A673 (cell line): ENCODE results near the gene TSPAN2. TPM values are rescaled to one million over a fixed set of nuclear protein-coding genes. Genes with fewer than 3 reads are reported as not detected.
A peak's percentile ranks its signal among the peaks of the same experiment; 100 is the strongest.

Source experiments
- BruUV-seq: library from RNA; stranded (reverse); fragments of 400-500 nt; replicated peaks from 2 replicates; lab custom pipeline; 2021; lab: Mats Ljungman, UMichigan
- CTCF ChIA-PET: fragments of 300-600 bp; sonication (Branson Sonifier 250); formaldehyde crosslinking; loops from one replicate; lab custom pipeline; 2022; ENCODE audit warnings: antibody characterized with exemption; lab: Charles Lee
- POLR2A ChIA-PET: fragments of 300-600 bp; sonication (Branson Sonifier 250); formaldehyde crosslinking; loops from one replicate; lab custom pipeline; 2022; ENCODE audit warnings: antibody characterized with exemption; ENCODE audit not compliant: low non-redundant PET; lab: Charles Lee
- DNase-seq: peaks from one replicate; pipeline ENCODE4 v3.0.0-alpha.2; 2015; ENCODE audit warnings: low spot score
- H3K27ac ChIP-seq: fragments of 200-600 bp; sonication (generic); 2 replicates; pipeline ENCODE4 v1.5.1; 2016; ENCODE audit warnings: mixed run types, low read depth, mild to moderate bottlenecking, mixed read lengths, antibody characterized with exemption, low read length; ENCODE audit not compliant: poor library complexity, severe bottlenecking
- H3K27me3 ChIP-seq: fragments of 200-600 bp; sonication (generic); replicated peaks from 2 replicates; pipeline ENCODE4 v1.6.1; 2017; ENCODE audit warnings: mixed run types, low read depth, mild to moderate bottlenecking, mixed read lengths, antibody characterized with exemption, low read length; ENCODE audit not compliant: insufficient read depth, poor library complexity
- H3K36me3 ChIP-seq: fragments of 200-600 bp; sonication (generic); 2 replicates; pipeline ENCODE4 v1.6.1; 2016; ENCODE audit warnings: mixed run types, mild to moderate bottlenecking, mixed read lengths, antibody characterized with exemption, low read length; ENCODE audit not compliant: insufficient read depth, poor library complexity, severe bottlenecking
- H3K4me1 ChIP-seq: fragments of 200-600 bp; sonication (generic); 2 replicates; pipeline ENCODE4 v1.6.1; 2017; ENCODE audit warnings: mixed run types, mild to moderate bottlenecking, mixed read lengths, antibody characterized with exemption, low read length; ENCODE audit not compliant: insufficient read depth, poor library complexity, severe bottlenecking
- H3K4me3 ChIP-seq: fragments of 200-600 bp; sonication (generic); 2 replicates; pipeline ENCODE4 v1.5.1; 2016; ENCODE audit warnings: low read depth, mixed run types, mild to moderate bottlenecking, mixed read lengths, low read length; ENCODE audit not compliant: poor library complexity, severe bottlenecking
- H3K9me3 ChIP-seq: fragments of 200-600 bp; sonication (generic); 2 replicates; pipeline ENCODE4 v1.6.1; 2016; ENCODE audit warnings: mixed run types, low read depth, mild to moderate bottlenecking, mixed read lengths, antibody characterized with exemption, low read length; ENCODE audit not compliant: poor library complexity, severe bottlenecking
- CTCF ChIP-seq: fragments of 300-800, 200-600 bp; sonication (generic); conservative IDR thresholded peaks from 2 replicates; pipeline ENCODE4 v1.5.1; 2017; ENCODE audit warnings: low read depth, mild to moderate bottlenecking, antibody characterized with exemption, low read length, moderate library complexity, mixed read lengths
- EZH2 ChIP-seq: fragments of 200-600 bp; sonication (generic); IDR thresholded peaks from 2 replicates; pipeline ENCODE4 v1.6.1; 2017; ENCODE audit warnings: borderline replicate concordance, low read depth, mild to moderate bottlenecking, mixed read lengths, antibody characterized with exemption, low read length; ENCODE audit not compliant: poor library complexity, severe bottlenecking
- intact Hi-C: fragments of 100-400 bp; cut with micrococcal nuclease; formaldehyde crosslinking; loops from one replicate; pipeline ENCODE4 v1.10.0; 2022; ENCODE audit not compliant: unreplicated experiment
- total RNA-seq: library from RNA; stranded (reverse); gene quantifications from 2 replicates; pipeline ENCODE4 v1.2.3, GENCODE V29; 2021

The TSPAN2 gene
- total RNA-seq, 1 experiment from 2014 or later = 2.8 TPM

GRCh38 chr1:115133440-115133839, 44.1 kb upstream of the TSPAN2 start:
- Histone ChIP-seq H3K4me3 (no peak overlapping the region), H3K9me3 (no peaks in the 10 kb centered on the region), H3K27ac (no peak overlapping the region), H3K36me3 (no peaks in the 10 kb centered on the region), H3K27me3 (peaks cover 4% of the 10 kb centered on the region), H3K4me1 (no peaks in the 10 kb centered on the region)
- ChIA-PET POLR2A (no interaction called here), CTCF (interaction anchor here (0.8 kb wide), 1 partner anchor 20 kb away, joined by 4 read pairs; no protein-coding TSS in a partner anchor)
- intact Hi-C loops = no loop called here
- BruUV-seq = no TSS peak
- peak; percentile 10 for DNase-seq
- TF ChIP-seq CTCF (no peak), EZH2 (no peak)

GRCh38 chr1:115130786-115131185, 41.5 kb upstream of the TSPAN2 start:
- no TSS peak for BruUV-seq
- no peak for DNase-seq
- TF ChIP-seq EZH2 (no peak), CTCF (no peak)
- Histone ChIP-seq H3K4me3 (no peak overlapping the region), H3K9me3 (no peaks in the 10 kb centered on the region), H3K4me1 (no peaks in the 10 kb centered on the region), H3K36me3 (no peaks in the 10 kb centered on the region), H3K27ac (no peak overlapping the region), H3K27me3 (no peaks in the 10 kb centered on the region)
- intact Hi-C loops = no loop called here
- ChIA-PET POLR2A (no interaction called here), CTCF (no interaction called here)

- ChIA-PET CTCF (no interaction called here), POLR2A (no interaction called here)
- H3K27me3 ChIP-seq = no peaks in the 10 kb centered on the region
- H3K9me3 ChIP-seq = no peaks in the 10 kb centered on the region
- no peaks in the 10 kb centered on the region for H3K4me1 ChIP-seq
- H3K36me3 ChIP-seq = no peaks in the 10 kb centered on the region
- H3K27ac ChIP-seq = no peak overlapping the region
- no peak overlapping the region for H3K4me3 ChIP-seq
- no TSS peak for BruUV-seq
- intact Hi-C loops = no loop called here
- TF ChIP-seq EZH2 (no peak), CTCF (no peak)
- no peak for DNase-seq
These were observed 39.9 kb upstream of the TSPAN2 start for GRCh38 chr1:115129071-115129640.
